GM18519 (cell line): ENCODE measurements around the gene PRR12.

Experiments
- ATAC-seq: cut with Tn5 transposase; IDR thresholded peaks from one replicate; pipeline ENCODE4 v1.9.1; 2021; ENCODE audit warnings: mild to moderate bottlenecking, moderate library complexity; ENCODE audit not compliant: unreplicated experiment, low FRiP score

PRR12 gene

GRCh38 chr19:49590971-49591730 lies at the start of gene PRR12:
Gene PRR12, plus strand, starts transcription at chr19:49591182. Its CDS starts 473 bp downstream, at chr19:49591655.
- ATAC-seq = no peak

GRCh38 chr19:49541914-49542313 lies 49.1 kb upstream of the PRR12 start:
- ATAC-seq = no peak

GRCh38 chr19:49542446-49542845 lies 48.5 kb upstream of the PRR12 start:
- no peak for ATAC-seq

GRCh38 chr19:49543032-49543431 lies 48.0 kb upstream of the PRR12 start:
- no peak for ATAC-seq

- no peak for ATAC-seq
Observed at GRCh38 chr19:49544154-49544553, 46.8 kb upstream of the PRR12 start.

- no peak for ATAC-seq
Observed at GRCh38 chr19:49546825-49547565, 44.0 kb upstream of the PRR12 start.

- ATAC-seq = no peak
Observed at GRCh38 chr19:49549045-49549444, 41.9 kb upstream of the PRR12 start.

- no peak for ATAC-seq
Observed at GRCh38 chr19:49551531-49551930, 39.5 kb upstream of the PRR12 start.

GRCh38 chr19:49552749-49553148 lies 38.2 kb upstream of the PRR12 start:
- no peak for ATAC-seq

GRCh38 chr19:49553451-49554271 lies 37.3 kb upstream of the PRR12 start:
- ATAC-seq = no peak

- ATAC-seq = no peak
Observed at GRCh38 chr19:49554701-49555181, 36.2 kb upstream of the PRR12 start.

GRCh38 chr19:49555600-49556411 lies 35.2 kb upstream of the PRR12 start:
- no peak for ATAC-seq

- ATAC-seq = no peak
Observed at GRCh38 chr19:49556412-49557398, 34.3 kb upstream of the PRR12 start.

GRCh38 chr19:49557641-49558325 lies 33.2 kb upstream of the PRR12 start:
- ATAC-seq = no peak

- ATAC-seq = no peak
Observed at GRCh38 chr19:49558591-49558990, 32.4 kb upstream of the PRR12 start.

GRCh38 chr19:49559443-49559842 lies 31.5 kb upstream of the PRR12 start:
- ATAC-seq = no peak

- no peak for ATAC-seq
Observed at GRCh38 chr19:49559928-49560327, 31.1 kb upstream of the PRR12 start.

- no peak for ATAC-seq
Observed at GRCh38 chr19:49560358-49560900, 30.6 kb upstream of the PRR12 start.
